AG04450 (cell line): ENCODE measurements around the gene OGG1. TPM values are rescaled to one million over a fixed set of nuclear protein-coding genes. Genes with fewer than 3 reads are reported as not detected.

Experiments
- CTCF ChIA-PET: fragments of 300-600, 350-600 bp; formaldehyde crosslinking; extraction: SDS; loops from one replicate; lab custom pipeline; 2022; ENCODE audit warnings: antibody characterized with exemption, inconsistent platforms; lab: Charles Lee
- POLR2A ChIA-PET: fragments of 350-600 bp; formaldehyde crosslinking; extraction: SDS; loops from one replicate; lab custom pipeline; 2021; ENCODE audit warnings: antibody characterized with exemption, inconsistent platforms; lab: Yijun Ruan, JAX
- DNase-seq: peaks from one replicate; pipeline ENCODE4 v3.0.0-alpha.2; 2011; ENCODE audit warnings: low read depth, low spot score
- H3K27ac ChIP-seq: one replicate; pipeline ENCODE4 v1.5.1; 2012; ENCODE audit warnings: low read depth, low read length, control low read depth
- H3K27me3 ChIP-seq: one replicate; pipeline ENCODE4 v1.6.0; 2012; ENCODE audit warnings: low read length; ENCODE audit not compliant: control insufficient read depth, insufficient read depth
- H3K4me3 ChIP-seq: 2 replicates; pipeline ENCODE4 v1.5.1; 2011; ENCODE audit warnings: mild to moderate bottlenecking, low read depth, low read length, control low read depth
- H3K9me3 ChIP-seq: 2 replicates; pipeline ENCODE4 v1.5.1; 2012; ENCODE audit warnings: low read length; ENCODE audit not compliant: control insufficient read depth, insufficient read depth
- CTCF ChIP-seq: IDR thresholded peaks from 2 replicates; pipeline ENCODE4 v1.5.1; 2011; ENCODE audit warnings: low read depth, low read length, control low read depth, inconsistent platforms
- polyA minus RNA-seq: library from RNA; depleted of rRNA, polyadenylated mRNA; stranded (reverse); fragments of >200 nt; gene quantifications from 2 replicates; pipeline ENCODE4 v1.2.3, GENCODE V29; 2011; rRNA and poly(A)+ RNA removed
- polyA plus RNA-seq: library from polyadenylated mRNA; depleted of rRNA; stranded (reverse); fragments of >200 nt; gene quantifications from 2 replicates; pipeline ENCODE4 v1.2.3, GENCODE V29; 2011; rRNA removed

OGG1 gene
- polyA plus RNA-seq, result 23.5 and 26.5 TPM in 2 replicates
- 37.5 and 56.8 TPM in 2 replicates for polyA minus RNA-seq

- Histone ChIP-seq H3K27ac (peak within 1 kb of the TSS; percentile 96), H3K9me3 (no peaks in the 10 kb centered on the region), H3K27me3 (no peaks in the 10 kb centered on the region), H3K4me3 (peak within 1 kb of the TSS; percentile 86)
- no peak for TF ChIP-seq CTCF
- DNase-seq, result peak; percentile 96
- CTCF ChIA-PET, result no interaction called here
- POLR2A ChIA-PET, result interaction anchor here (0.6 to 1.8 kb wide), 12 partner anchors 9 to 387 kb away, joined by 3 to 14 read pairs (median 6); partner anchors contain the start of genes ARPC4, BRPF1, CAMK1 and TADA3
These were observed at the start of gene OGG1 for GRCh38 chr3:9749645-9750555. Gene OGG1 (plus strand): TSS chr3:9749952. CDS start chr3:9750287, 335 bp downstream.

DNA sequence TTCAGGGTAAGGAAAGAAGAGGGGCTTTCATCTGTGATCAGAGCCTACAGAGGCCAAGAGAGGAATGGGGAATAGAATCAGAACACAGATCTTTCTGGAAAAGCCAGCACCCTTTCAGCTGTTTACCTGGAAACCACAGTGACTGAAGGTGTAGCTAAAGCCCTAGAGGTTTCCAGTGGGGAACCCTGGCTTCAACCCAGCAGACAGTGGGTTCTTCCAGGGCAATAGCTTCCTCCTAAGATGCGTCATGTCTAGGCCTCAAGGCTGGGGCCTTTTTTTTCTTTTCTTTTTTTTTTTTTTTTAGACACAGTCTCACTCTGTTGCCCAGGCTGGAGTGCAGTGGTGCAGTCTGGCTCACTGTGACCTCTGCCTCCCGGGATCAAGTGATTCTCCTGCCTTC, 49.2 kb upstream of the OGG1 start:
- no peak for TF ChIP-seq CTCF
- Histone ChIP-seq H3K9me3 (no peaks in the 10 kb centered on the region; the same call in 1 of the 2 replicates), H3K27ac (no peak overlapping the region), H3K4me3 (no peak overlapping the region), H3K27me3 (peaks cover 14% of the 10 kb centered on the region)
- DNase-seq, result no peak
- CTCF ChIA-PET, result no interaction called here
- POLR2A ChIA-PET, result no interaction called here

DNA sequence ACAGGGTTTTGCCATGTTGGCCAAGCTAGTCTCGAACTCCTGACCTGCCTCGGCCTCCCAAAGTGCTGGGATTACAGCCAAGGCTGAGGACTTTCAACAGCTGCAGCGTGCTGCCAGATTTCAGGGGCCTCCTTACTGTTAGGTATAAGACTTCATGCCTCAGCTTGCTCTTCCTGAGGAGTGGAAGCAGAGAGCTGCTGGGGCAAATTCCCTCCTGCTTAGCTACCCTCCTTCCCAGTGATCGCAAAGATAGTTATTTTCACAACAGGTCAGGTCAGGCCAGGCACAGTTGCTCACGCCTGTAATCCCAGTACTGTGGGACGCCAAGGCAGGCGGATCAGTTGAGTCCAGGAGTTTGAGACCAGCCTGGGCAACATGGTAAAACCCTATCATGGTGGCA, 48.7 kb upstream of the OGG1 start:
- Histone ChIP-seq H3K9me3 (no peaks in the 10 kb centered on the region; the same call in 1 of the 2 replicates), H3K27ac (no peak overlapping the region), H3K27me3 (peaks cover 18% of the 10 kb centered on the region), H3K4me3 (no peak overlapping the region)
- TF ChIP-seq CTCF, result no peak
- no peak for DNase-seq
- POLR2A ChIA-PET, result interaction anchor here (0.6 kb wide), 1 partner anchor 620 kb away, joined by 5 read pairs; no protein-coding TSS in a partner anchor
- CTCF ChIA-PET, result no interaction called here

- CTCF ChIA-PET, result no interaction called here
- DNase-seq, result no peak
- TF ChIP-seq CTCF, result no peak
- Histone ChIP-seq H3K4me3 (no peak overlapping the region), H3K9me3 (no peaks in the 10 kb centered on the region; the same call in 1 of the 2 replicates), H3K27ac (no peak overlapping the region), H3K27me3 (peaks cover 18% of the 10 kb centered on the region)
- POLR2A ChIA-PET, result no interaction called here
These were observed 48.0 kb upstream of the OGG1 start for GRCh38 chr3:9701711-9702110.

- Histone ChIP-seq H3K9me3 (no peaks in the 10 kb centered on the region; the same call in 1 of the 2 replicates), H3K27ac (no peak overlapping the region), H3K27me3 (peaks cover 18% of the 10 kb centered on the region), H3K4me3 (no peak overlapping the region)
- no peak for TF ChIP-seq CTCF
- POLR2A ChIA-PET, result no interaction called here
- CTCF ChIA-PET, result no interaction called here
- DNase-seq, result no peak
These were observed 46.5 kb upstream of the OGG1 start for GRCh38 chr3:9703240-9703639.
